Lower leg skin (tissue), 3 donors: ENCODE results near the gene EMILIN2.

Source experiments
- CTCF ChIP-seq, 3 donors: fragments of 450-650 bp; IDR thresholded peaks; one replicate each; pipeline ENCODE4 v1.5.1; 2016; ENCODE audit warnings: antibody characterized with exemption in 3 of 3, mild to moderate bottlenecking in 3 of 3, moderate library complexity in 2 of 3
- POLR2A ChIP-seq, 2 donors: fragments of 450-650 bp; IDR thresholded peaks; one replicate each; pipeline ENCODE4 v1.6.1; 2016 to 2017; ENCODE audit warnings: antibody characterized with exemption in 2 of 2, mild to moderate bottlenecking in 1 of 2, moderate library complexity in 1 of 2

- TF ChIP-seq CTCF (IDR thresholded peaks at IDR 0.05) (no peak), POLR2A (IDR thresholded peaks at IDR 0.05) (no peak)
These were observed 19.7 kb upstream of the EMILIN2 start for GRCh38 chr18:2827061-2827460.
